ENCODE data around the gene IPPK.

DNA sequence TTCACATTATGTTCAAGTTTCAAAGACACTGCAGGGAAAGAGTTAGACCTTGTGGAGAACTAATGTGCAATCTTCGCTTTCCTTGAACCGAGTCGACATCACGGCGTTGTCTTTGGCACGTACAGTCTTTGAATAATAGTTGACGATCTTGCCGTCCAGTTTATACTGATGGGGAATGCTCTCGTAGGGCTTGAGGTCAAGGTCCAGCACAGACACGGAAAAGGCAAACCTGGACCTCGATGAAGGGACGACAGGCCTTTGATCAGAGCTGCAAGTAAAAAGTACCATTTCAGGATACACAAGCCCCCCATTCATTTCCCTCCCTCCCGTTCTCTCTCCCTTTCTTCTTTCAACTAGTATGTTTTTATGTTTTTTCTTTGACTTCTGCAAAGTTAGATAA is 54.1 kb downstream of the IPPK start:
- TF ChIP-seq, protein P1, sequence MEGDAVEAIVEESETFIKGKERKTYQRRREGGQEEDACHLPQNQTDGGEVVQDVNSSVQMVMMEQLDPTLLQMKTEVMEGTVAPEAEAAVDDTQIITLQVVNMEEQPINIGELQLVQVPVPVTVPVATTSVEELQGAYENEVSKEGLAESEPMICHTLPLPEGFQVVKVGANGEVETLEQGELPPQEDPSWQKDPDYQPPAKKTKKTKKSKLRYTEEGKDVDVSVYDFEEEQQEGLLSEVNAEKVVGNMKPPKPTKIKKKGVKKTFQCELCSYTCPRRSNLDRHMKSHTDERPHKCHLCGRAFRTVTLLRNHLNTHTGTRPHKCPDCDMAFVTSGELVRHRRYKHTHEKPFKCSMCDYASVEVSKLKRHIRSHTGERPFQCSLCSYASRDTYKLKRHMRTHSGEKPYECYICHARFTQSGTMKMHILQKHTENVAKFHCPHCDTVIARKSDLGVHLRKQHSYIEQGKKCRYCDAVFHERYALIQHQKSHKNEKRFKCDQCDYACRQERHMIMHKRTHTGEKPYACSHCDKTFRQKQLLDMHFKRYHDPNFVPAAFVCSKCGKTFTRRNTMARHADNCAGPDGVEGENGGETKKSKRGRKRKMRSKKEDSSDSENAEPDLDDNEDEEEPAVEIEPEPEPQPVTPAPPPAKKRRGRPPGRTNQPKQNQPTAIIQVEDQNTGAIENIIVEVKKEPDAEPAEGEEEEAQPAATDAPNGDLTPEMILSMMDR (IDR thresholded peaks at IDR 0.05; ENCODE audit: borderline replicate concordance, extremely low read depth, low read length, poor library complexity, severe bottlenecking) = no peak
- TF ChIP-seq EZH2 (IDR thresholded peaks at IDR 0.05; ENCODE audit: borderline replicate concordance, low read depth, low read length, severe bottlenecking) = no peak
